OCI-LY1 (cell line): ENCODE measurements around the gene CFAP61.

Source experiments
- H2AFZ ChIP-seq: fragments of 200-600 bp; sonication (generic), shearing (Covaris generic); 2 replicates; pipeline ENCODE4 v1.6.0; 2014; ENCODE audit warnings: antibody characterized with exemption, mild to moderate bottlenecking, low read length
- H3F3A ChIP-seq: fragments of 200-600 bp; sonication (generic), shearing (Covaris generic); 2 replicates; pipeline ENCODE4 v1.6.0; 2014; ENCODE audit warnings: mild to moderate bottlenecking, antibody characterized with exemption, low read length, moderate library complexity; ENCODE audit not compliant: insufficient read depth
- H3K27ac ChIP-seq: fragments of 200-600 bp; sonication (generic); 2 replicates; pipeline ENCODE4 v1.5.1; 2014; ENCODE audit warnings: low read length, mixed run types, mild to moderate bottlenecking, low read depth; ENCODE audit not compliant: poor library complexity, severe bottlenecking
- H3K27me3 ChIP-seq: fragments of 200-600 bp; sonication (generic); 2 replicates; pipeline ENCODE4 v1.6.0; 2014; ENCODE audit warnings: antibody characterized with exemption, mild to moderate bottlenecking, low read length, moderate library complexity; ENCODE audit not compliant: insufficient read depth
- H3K36me3 ChIP-seq: fragments of 200-600 bp; sonication (generic); 2 replicates; pipeline ENCODE4 v1.6.1; 2014; ENCODE audit warnings: mild to moderate bottlenecking, antibody characterized with exemption, low read length, moderate library complexity, mixed read lengths; ENCODE audit not compliant: insufficient read depth
- H3K4me1 ChIP-seq: fragments of 200-600 bp; sonication (generic); 2 replicates; pipeline ENCODE4 v1.5.1; 2014; ENCODE audit warnings: mild to moderate bottlenecking, low read length, moderate library complexity; ENCODE audit not compliant: insufficient read depth, severe bottlenecking
- H3K4me2 ChIP-seq: fragments of 200-600 bp; sonication (generic), shearing (Covaris generic); 2 replicates; pipeline ENCODE4 v1.6.1; 2014; ENCODE audit warnings: low read length
- H3K4me3 ChIP-seq: fragments of 200-600 bp; sonication (generic); 2 replicates; pipeline ENCODE4 v1.5.1; 2014; ENCODE audit warnings: low read length, low read depth, mild to moderate bottlenecking, mixed read lengths; ENCODE audit not compliant: poor library complexity, severe bottlenecking
- H3K79me2 ChIP-seq: fragments of 200-600 bp; shearing (Covaris generic); 2 replicates; pipeline ENCODE4 v1.6.1; 2016; ENCODE audit warnings: mixed run types, low read length, mixed read lengths; ENCODE audit not compliant: insufficient read depth
- H3K9ac ChIP-seq: fragments of 200-600 bp; sonication (generic), shearing (Covaris generic); 2 replicates; pipeline ENCODE4 v1.6.1; 2014; ENCODE audit warnings: mild to moderate bottlenecking, low read length, mixed read lengths
- H3K9me2 ChIP-seq: fragments of 200-600 bp; sonication (generic), shearing (Covaris generic); 2 replicates; pipeline ENCODE4 v1.6.1; 2014; ENCODE audit warnings: low read depth, mild to moderate bottlenecking, low read length, mixed read lengths
- H3K9me3 ChIP-seq: fragments of 200-600 bp; shearing (Covaris generic); 2 replicates; pipeline ENCODE4 v1.6.1; 2014; ENCODE audit warnings: low read length, mixed read lengths
- H4K20me1 ChIP-seq: fragments of 200-600 bp; sonication (generic), shearing (Covaris generic); 2 replicates; pipeline ENCODE4 v1.6.0; 2016; ENCODE audit warnings: mild to moderate bottlenecking, low read length; ENCODE audit not compliant: insufficient read depth
- CTCF ChIP-seq: fragments of 200-600 bp; sonication (generic), shearing (Covaris generic); IDR thresholded peaks from 2 replicates; pipeline ENCODE4 v1.5.1; 2017; ENCODE audit warnings: mild to moderate bottlenecking, antibody characterized with exemption, low read length, moderate library complexity, mixed read lengths
- EZH2 ChIP-seq: fragments of 200-600 bp; sonication (generic), shearing (Covaris generic); IDR thresholded peaks from 2 replicates; pipeline ENCODE4 v1.8.0; 2017; ENCODE audit warnings: borderline replicate concordance, mixed run types, mild to moderate bottlenecking, antibody characterized with exemption, low read length, moderate library complexity, mixed read lengths

The CFAP61 gene

GRCh38 chr20:20370094-20370575 lies 317.8 kb downstream of the CFAP61 start:
- no peak overlapping the region for H2AFZ ChIP-seq
- no peak overlapping the region for H3K4me2 ChIP-seq
- H3K4me1 ChIP-seq, result no peaks in the 10 kb centered on the region
- no peak overlapping the region for H3K27ac ChIP-seq
- TF ChIP-seq EZH2, result no peak
- TF ChIP-seq CTCF, result no peak
- H3K9me2 ChIP-seq, result no peaks in the 10 kb centered on the region
- no peak overlapping the region for H3K9ac ChIP-seq
- no peak overlapping the region for H3K4me3 ChIP-seq
- H3K27me3 ChIP-seq, result peaks cover 4% of the 10 kb centered on the region; the same call in 1 of the 2 replicates
- H3K79me2 ChIP-seq, result no peaks in the 10 kb centered on the region
- H3K9me3 ChIP-seq, result no peaks in the 10 kb centered on the region
- H4K20me1 ChIP-seq, result no peaks in the 10 kb centered on the region
- H3K36me3 ChIP-seq, result no peaks in the 10 kb centered on the region
- H3F3A ChIP-seq, result no peaks in the 10 kb centered on the region

DNA sequence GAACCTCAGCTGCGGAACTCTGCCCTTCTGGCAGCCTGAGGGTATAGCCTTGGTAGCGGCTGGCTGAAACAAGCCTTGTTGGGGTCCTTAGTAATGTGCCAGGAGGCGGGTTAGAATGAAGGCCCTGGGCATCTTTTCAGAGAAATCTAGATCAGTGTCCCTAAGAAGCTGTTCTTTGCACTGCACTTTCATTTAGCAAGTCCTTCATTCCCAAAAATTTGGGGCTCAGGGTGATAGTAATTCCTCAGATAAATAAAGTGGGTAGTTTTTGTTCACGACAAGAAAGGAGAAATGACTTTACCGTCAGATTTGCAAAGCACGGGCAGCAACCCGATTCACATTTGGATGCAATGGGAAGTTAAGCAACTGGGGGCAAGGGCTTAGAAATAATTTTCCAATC lies 318.8 kb downstream of the CFAP61 start:
- Histone ChIP-seq H3K9ac (no peak overlapping the region), H3K4me1 (no peaks in the 10 kb centered on the region), H3K4me3 (no peak overlapping the region), H3K36me3 (no peaks in the 10 kb centered on the region), H3K9me3 (no peaks in the 10 kb centered on the region), H3K79me2 (no peaks in the 10 kb centered on the region), H4K20me1 (no peaks in the 10 kb centered on the region), H3K27ac (no peak overlapping the region), H3K4me2 (no peak overlapping the region), H3K9me2 (no peaks in the 10 kb centered on the region), H3K27me3 (peaks cover 4% of the 10 kb centered on the region; the same call in 1 of the 2 replicates), H3F3A (no peaks in the 10 kb centered on the region), H2AFZ (no peak overlapping the region)
- TF ChIP-seq CTCF, result no peak
- no peak for TF ChIP-seq EZH2

DNA sequence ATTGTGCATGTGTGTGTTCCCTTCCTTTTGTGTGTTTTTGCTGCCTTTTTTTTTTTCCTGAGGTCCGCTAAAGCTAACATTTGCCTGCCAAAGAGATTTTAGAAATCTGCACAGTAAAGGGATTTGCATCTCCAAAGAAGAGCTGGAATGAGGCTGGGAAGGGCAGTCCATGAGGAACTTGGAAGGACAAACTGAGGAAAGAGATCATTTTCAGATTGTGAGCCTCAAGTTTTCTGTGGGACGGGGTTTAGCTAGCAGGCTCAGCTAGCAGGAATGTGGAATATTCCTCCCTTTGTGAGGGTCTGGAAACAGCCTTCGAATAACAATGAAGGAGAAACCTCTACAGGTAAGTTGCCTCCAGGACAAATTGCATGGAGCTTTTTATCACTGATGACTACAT lies 319.3 kb downstream of the CFAP61 start:
- Histone ChIP-seq H3K9ac (no peak overlapping the region), H3K4me1 (no peaks in the 10 kb centered on the region), H3K9me3 (no peaks in the 10 kb centered on the region), H2AFZ (no peak overlapping the region), H3K27ac (no peak overlapping the region), H3K9me2 (no peaks in the 10 kb centered on the region), H3K36me3 (no peaks in the 10 kb centered on the region), H3K4me2 (no peak overlapping the region), H3K4me3 (no peak overlapping the region), H4K20me1 (no peaks in the 10 kb centered on the region), H3F3A (no peaks in the 10 kb centered on the region), H3K79me2 (no peaks in the 10 kb centered on the region), H3K27me3 (peaks cover 4% of the 10 kb centered on the region; the same call in 1 of the 2 replicates)
- TF ChIP-seq CTCF (no peak), EZH2 (no peak)
